ENCODE data around the gene IGFBP4.

Gene IGFBP4

GRCh38 chr17:40472733-40473452, 29.6 kb downstream of the IGFBP4 start:
- no peak for DNase-seq

- no peak for DNase-seq
These were observed 30.5 kb downstream of the IGFBP4 start for GRCh38 chr17:40473573-40474365.

GRCh38 chr17:40474419-40475002, 31.3 kb downstream of the IGFBP4 start:
- DNase-seq: no peak

- no peak for DNase-seq
These were observed 32.1 kb downstream of the IGFBP4 start for GRCh38 chr17:40475234-40475908.

GRCh38 chr17:40477796-40478195, 34.5 kb downstream of the IGFBP4 start:
- DNase-seq: no peak

GRCh38 chr17:40478486-40478885, 35.2 kb downstream of the IGFBP4 start:
- no peak for DNase-seq

- DNase-seq: no peak
These were observed 36.7 kb downstream of the IGFBP4 start for GRCh38 chr17:40479754-40480480.

- peak; percentile 79 for DNase-seq
These were observed 37.3 kb downstream of the IGFBP4 start for GRCh38 chr17:40480501-40481003.

GRCh38 chr17:40481106-40481505, 37.9 kb downstream of the IGFBP4 start:
- DNase-seq: no peak

- DNase-seq: no peak
These were observed 39.5 kb downstream of the IGFBP4 start for GRCh38 chr17:40482722-40483121.

- no peak for DNase-seq
These were observed 40.4 kb downstream of the IGFBP4 start for GRCh38 chr17:40483679-40484078.

GRCh38 chr17:40484285-40484972, 41.2 kb downstream of the IGFBP4 start:
- DNase-seq: no peak

- no peak for DNase-seq
These were observed 41.8 kb downstream of the IGFBP4 start for GRCh38 chr17:40484973-40485530.

- DNase-seq: no peak
These were observed 42.7 kb downstream of the IGFBP4 start for GRCh38 chr17:40485851-40486521.

GRCh38 chr17:40486522-40487370, 43.5 kb downstream of the IGFBP4 start:
- DNase-seq: no peak

- DNase-seq: no peak
These were observed 44.2 kb downstream of the IGFBP4 start for GRCh38 chr17:40487371-40488020.

GRCh38 chr17:40490289-40490853, 47.1 kb downstream of the IGFBP4 start:
- DNase-seq: peak; percentile 21

GRCh38 chr17:40490982-40491381, 47.7 kb downstream of the IGFBP4 start:
- DNase-seq: no peak

GRCh38 chr17:40491486-40491885, 48.2 kb downstream of the IGFBP4 start:
- DNase-seq: no peak

All from NCI-H1436 (cell line).